MM.1S (cell line): ENCODE measurements around the gene OBSCN.

Source experiments
- DNase-seq: peaks from one replicate; pipeline ENCODE4 v3.0.0-alpha.2; 2015
- H2AFZ ChIP-seq: fragments of 300-600 bp; sonication (generic); 2 replicates; pipeline ENCODE4 v1.6.0; 2016; ENCODE audit warnings: antibody characterized with exemption, low read length
- H3F3A ChIP-seq: fragments of 300-600 bp; sonication (generic); 2 replicates; pipeline ENCODE4 v1.6.1; 2016; ENCODE audit warnings: mild to moderate bottlenecking, antibody characterized with exemption, low read length, moderate library complexity, mixed read lengths; ENCODE audit not compliant: insufficient read depth
- H3K27ac ChIP-seq: fragments of 300-600 bp; sonication (generic); 2 replicates; pipeline ENCODE4 v1.5.1; 2016; ENCODE audit warnings: mild to moderate bottlenecking, low read length
- H3K27me3 ChIP-seq: fragments of 300-600 bp; sonication (generic); replicated peaks from 2 replicates; pipeline ENCODE4 v1.6.0; 2016; ENCODE audit warnings: low read length; ENCODE audit not compliant: insufficient read depth
- H3K36me3 ChIP-seq: fragments of 300-600 bp; sonication (generic); replicated peaks from 2 replicates; pipeline ENCODE4 v1.6.1; 2016; ENCODE audit warnings: mild to moderate bottlenecking, low read length, mixed read lengths; ENCODE audit not compliant: insufficient read depth
- H3K4me1 ChIP-seq: fragments of 300-600 bp; sonication (generic); 2 replicates; pipeline ENCODE4 v1.6.1; 2016; ENCODE audit warnings: low read length, mixed read lengths
- H3K4me2 ChIP-seq: fragments of 300-600 bp; sonication (generic); 2 replicates; pipeline ENCODE4 v1.6.0; 2016; ENCODE audit warnings: low read depth, low read length
- H3K4me3 ChIP-seq: fragments of 300-600 bp; sonication (generic); 2 replicates; pipeline ENCODE4 v1.5.1; 2016; ENCODE audit warnings: low read length, mixed read lengths
- H3K79me2 ChIP-seq: fragments of 300-600 bp; sonication (generic); 2 replicates; pipeline ENCODE4 v1.6.1; 2016; ENCODE audit warnings: mixed run types, low read length, mixed read lengths
- H3K9ac ChIP-seq: fragments of 300-600 bp; sonication (generic); 2 replicates; pipeline ENCODE4 v1.6.1; 2016; ENCODE audit warnings: low read length, mixed read lengths
- H3K9me2 ChIP-seq: fragments of 300-600 bp; sonication (generic); replicated peaks from 2 replicates; pipeline ENCODE4 v1.6.1; 2016; ENCODE audit warnings: mild to moderate bottlenecking, low read length, mixed read lengths; ENCODE audit not compliant: insufficient read depth
- H3K9me3 ChIP-seq: fragments of 300-600 bp; sonication (generic); replicated peaks from 2 replicates; pipeline ENCODE4 v1.6.1; 2016; ENCODE audit warnings: mild to moderate bottlenecking, low read length, mixed read lengths; ENCODE audit not compliant: insufficient read depth
- H4K20me1 ChIP-seq: fragments of 300-600 bp; sonication (generic); 2 replicates; pipeline ENCODE4 v1.6.1; 2016; ENCODE audit warnings: mild to moderate bottlenecking, low read length, moderate library complexity, mixed read lengths; ENCODE audit not compliant: insufficient read depth
- EZH2 ChIP-seq: fragments of 300-600 bp; sonication (generic); optimal IDR thresholded peaks from 2 replicates; pipeline ENCODE3; 2017; ENCODE audit warnings: low read depth, mild to moderate bottlenecking, antibody characterized with exemption, low read length, mixed read lengths
- EZH2phosphoT487 ChIP-seq: fragments of 300-600 bp; sonication (generic); IDR thresholded peaks from 2 replicates; pipeline ENCODE4 v1.6.1; 2018; ENCODE audit warnings: antibody characterized with exemption, low read length
- TF ChIP-seq, protein P1 (sequence below): fragments of 300-600 bp; sonication (generic); IDR thresholded peaks from 2 replicates; pipeline ENCODE4 v1.5.1; 2016; ENCODE audit warnings: antibody characterized with exemption, low read length, mixed read lengths

OBSCN gene

DNA sequence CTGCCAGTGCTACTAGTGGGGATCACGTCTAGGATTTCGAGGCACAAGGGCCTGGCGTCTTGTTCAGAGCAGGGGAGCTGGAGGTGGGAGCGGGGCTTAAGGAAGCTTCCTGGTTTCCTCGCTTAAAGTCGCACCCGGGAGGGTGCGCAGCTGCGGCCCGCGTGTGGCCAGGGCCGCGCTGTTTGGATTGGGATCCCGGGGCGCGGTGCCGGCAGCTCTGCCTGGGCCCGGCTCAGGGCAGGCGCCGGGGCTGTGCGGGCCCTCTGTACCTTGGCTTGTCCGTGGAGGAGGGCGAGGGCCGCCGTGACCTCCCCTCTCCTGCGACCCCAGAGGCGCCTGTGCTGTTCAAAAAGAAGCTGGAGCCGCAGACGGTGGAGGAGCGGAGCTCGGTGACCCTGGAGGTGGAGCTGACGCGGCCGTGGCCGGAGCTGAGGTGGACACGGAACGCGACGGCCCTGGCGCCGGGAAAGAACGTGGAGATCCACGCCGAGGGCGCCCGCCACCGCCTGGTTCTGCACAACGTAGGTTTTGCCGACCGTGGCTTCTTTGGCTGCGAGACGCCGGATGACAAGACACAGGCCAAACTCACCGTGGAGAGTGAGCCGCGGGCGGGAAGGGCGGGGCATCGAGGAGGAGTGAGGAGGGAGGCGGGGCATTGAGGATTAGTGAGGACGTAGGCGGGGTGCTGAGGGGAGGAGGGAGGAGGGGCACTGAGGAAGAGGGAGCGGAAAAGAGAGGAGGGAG lies 67.8 kb downstream of the OBSCN start:
- Histone ChIP-seq H3K9ac (no peak overlapping the region), H3K79me2 (no peaks in the 10 kb centered on the region), H3K9me3 (no peaks in the 10 kb centered on the region), H3K4me1 (no peaks in the 10 kb centered on the region), H3K9me2 (no peaks in the 10 kb centered on the region), H3K4me2 (peak overlapping the region; percentile 49), H3K4me3 (peak overlapping the region; percentile 58), H3K27ac (no peak overlapping the region), H3F3A (no peaks in the 10 kb centered on the region), H4K20me1 (no peaks in the 10 kb centered on the region), H3K27me3 (no peaks in the 10 kb centered on the region), H2AFZ (peak overlapping the region; percentile 73), H3K36me3 (no peaks in the 10 kb centered on the region)
- peak; percentile 69 for DNase-seq
- TF ChIP-seq, protein P1, sequence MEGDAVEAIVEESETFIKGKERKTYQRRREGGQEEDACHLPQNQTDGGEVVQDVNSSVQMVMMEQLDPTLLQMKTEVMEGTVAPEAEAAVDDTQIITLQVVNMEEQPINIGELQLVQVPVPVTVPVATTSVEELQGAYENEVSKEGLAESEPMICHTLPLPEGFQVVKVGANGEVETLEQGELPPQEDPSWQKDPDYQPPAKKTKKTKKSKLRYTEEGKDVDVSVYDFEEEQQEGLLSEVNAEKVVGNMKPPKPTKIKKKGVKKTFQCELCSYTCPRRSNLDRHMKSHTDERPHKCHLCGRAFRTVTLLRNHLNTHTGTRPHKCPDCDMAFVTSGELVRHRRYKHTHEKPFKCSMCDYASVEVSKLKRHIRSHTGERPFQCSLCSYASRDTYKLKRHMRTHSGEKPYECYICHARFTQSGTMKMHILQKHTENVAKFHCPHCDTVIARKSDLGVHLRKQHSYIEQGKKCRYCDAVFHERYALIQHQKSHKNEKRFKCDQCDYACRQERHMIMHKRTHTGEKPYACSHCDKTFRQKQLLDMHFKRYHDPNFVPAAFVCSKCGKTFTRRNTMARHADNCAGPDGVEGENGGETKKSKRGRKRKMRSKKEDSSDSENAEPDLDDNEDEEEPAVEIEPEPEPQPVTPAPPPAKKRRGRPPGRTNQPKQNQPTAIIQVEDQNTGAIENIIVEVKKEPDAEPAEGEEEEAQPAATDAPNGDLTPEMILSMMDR = no peak
- no peak for TF ChIP-seq EZH2phosphoT487

DNA sequence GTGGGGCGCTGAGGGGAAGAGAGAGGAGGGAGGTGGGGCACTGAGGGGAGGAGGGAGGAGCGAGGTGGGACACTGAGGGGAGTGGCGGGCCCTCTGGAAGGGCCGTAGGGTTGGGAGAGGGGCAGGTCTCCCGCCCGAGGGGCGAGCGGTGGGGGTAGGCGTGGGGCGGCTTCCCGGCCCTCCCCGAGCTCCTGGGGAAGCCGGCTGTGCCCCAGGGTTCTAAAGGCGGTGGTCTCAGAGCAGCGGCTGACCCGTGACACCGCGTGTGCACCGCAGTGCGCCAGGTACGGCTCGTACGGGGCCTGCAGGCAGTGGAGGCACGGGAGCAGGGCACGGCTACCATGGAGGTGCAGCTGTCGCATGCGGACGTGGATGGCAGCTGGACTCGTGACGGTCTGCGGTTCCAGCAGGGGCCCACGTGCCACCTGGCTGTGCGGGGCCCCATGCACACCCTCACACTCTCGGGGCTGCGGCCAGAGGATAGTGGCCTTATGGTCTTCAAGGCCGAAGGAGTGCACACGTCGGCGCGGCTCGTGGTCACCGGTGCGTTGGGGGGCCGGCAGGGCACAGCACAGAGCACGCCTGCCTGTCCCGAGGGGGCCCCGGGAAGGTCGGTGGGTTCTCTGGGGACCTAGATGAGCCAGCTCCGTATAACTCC lies 68.5 kb downstream of the OBSCN start:
- Histone ChIP-seq H3K79me2 (no peaks in the 10 kb centered on the region), H3K4me1 (no peaks in the 10 kb centered on the region), H3K4me2 (peak overlapping the region; percentile 49), H2AFZ (no peak overlapping the region), H3K9ac (no peak overlapping the region), H4K20me1 (no peaks in the 10 kb centered on the region), H3K4me3 (peak overlapping the region; percentile 58; the same call in 1 of the 2 replicates), H3K9me3 (no peaks in the 10 kb centered on the region), H3K36me3 (no peaks in the 10 kb centered on the region), H3F3A (no peaks in the 10 kb centered on the region), H3K27ac (no peak overlapping the region), H3K9me2 (no peaks in the 10 kb centered on the region), H3K27me3 (no peaks in the 10 kb centered on the region)
- DNase-seq = no peak
- no peak for TF ChIP-seq EZH2
- TF ChIP-seq EZH2phosphoT487 = no peak
- TF ChIP-seq, protein P1 = no peak

DNA sequence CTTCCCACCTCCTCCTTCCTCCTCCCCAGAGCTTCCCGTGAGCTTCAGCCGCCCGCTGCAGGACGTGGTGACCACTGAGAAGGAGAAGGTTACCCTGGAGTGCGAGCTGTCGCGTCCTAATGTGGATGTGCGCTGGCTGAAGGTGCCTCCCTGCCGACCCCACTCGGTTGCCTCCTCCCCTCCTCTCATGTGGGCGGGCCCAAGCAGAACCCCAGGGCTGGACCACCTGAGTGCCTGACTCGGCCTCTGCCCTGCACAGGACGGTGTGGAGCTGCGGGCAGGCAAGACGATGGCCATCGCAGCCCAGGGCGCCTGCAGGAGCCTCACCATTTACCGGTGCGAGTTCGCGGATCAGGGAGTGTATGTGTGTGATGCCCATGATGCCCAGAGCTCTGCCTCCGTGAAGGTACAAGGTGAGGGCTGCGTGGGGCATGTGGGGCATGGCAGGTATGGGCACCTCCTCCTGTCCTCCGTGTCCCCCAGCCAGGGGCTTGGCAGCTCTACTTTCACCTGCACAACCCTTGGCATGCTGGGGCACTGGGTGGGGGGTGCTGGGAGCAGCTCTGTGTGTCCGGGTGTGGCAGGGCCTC lies 69.2 kb downstream of the OBSCN start:
- H4K20me1 ChIP-seq = no peaks in the 10 kb centered on the region
- no peaks in the 10 kb centered on the region for H3K36me3 ChIP-seq
- no peaks in the 10 kb centered on the region for H3K79me2 ChIP-seq
- no peaks in the 10 kb centered on the region for H3K4me1 ChIP-seq
- no peak overlapping the region for H3K4me3 ChIP-seq
- no peaks in the 10 kb centered on the region for H3K9me3 ChIP-seq
- H2AFZ ChIP-seq = no peak overlapping the region
- H3K4me2 ChIP-seq = no peak overlapping the region
- no peaks in the 10 kb centered on the region for H3K27me3 ChIP-seq
- H3K27ac ChIP-seq = no peak overlapping the region
- DNase-seq = no peak
- TF ChIP-seq, protein P1 = no peak
- TF ChIP-seq EZH2phosphoT487 = no peak
- no peak for TF ChIP-seq EZH2
- no peaks in the 10 kb centered on the region for H3K9me2 ChIP-seq
- H3F3A ChIP-seq = no peaks in the 10 kb centered on the region
- H3K9ac ChIP-seq = no peak overlapping the region
